ENCODE data around the gene SHB.

SHB gene

GRCh38 chr9:38068701-38069628 lies at the start of gene SHB:
TSS of gene SHB (minus strand) at chr9:38069227. CDS start at chr9:38068645, 582 bp downstream.
- DNase-seq (ENCODE audit: low read depth in 3 of 3) = peak; percentile 58 to 79 (median 69)

- no peak for DNase-seq (ENCODE audit: low read depth in 3 of 3)
These were observed 48.6 kb upstream of the SHB start for GRCh38 chr9:38117651-38118050.

- DNase-seq (ENCODE audit: low read depth in 3 of 3) = no peak
These were observed 45.9 kb upstream of the SHB start for GRCh38 chr9:38114905-38115304.

GRCh38 chr9:38112456-38112855 lies 43.4 kb upstream of the SHB start:
- DNase-seq (ENCODE audit: low read depth in 3 of 3) = no peak

GRCh38 chr9:38112049-38112448 lies 43.0 kb upstream of the SHB start:
- no peak for DNase-seq (ENCODE audit: low read depth in 3 of 3)

GRCh38 chr9:38110476-38110875 lies 41.4 kb upstream of the SHB start:
- no peak for DNase-seq (ENCODE audit: low read depth in 3 of 3)

- no peak for DNase-seq (ENCODE audit: low read depth in 3 of 3)
These were observed 40.6 kb upstream of the SHB start for GRCh38 chr9:38109601-38110000.

- no peak for DNase-seq (ENCODE audit: low read depth in 3 of 3)
These were observed 39.3 kb upstream of the SHB start for GRCh38 chr9:38108326-38108725.

- no peak for DNase-seq (ENCODE audit: low read depth in 3 of 3)
These were observed 38.8 kb upstream of the SHB start for GRCh38 chr9:38107811-38108304.

GRCh38 chr9:38107405-38107804 lies 38.4 kb upstream of the SHB start:
- no peak for DNase-seq (ENCODE audit: low read depth in 3 of 3)

GRCh38 chr9:38106488-38106887 lies 37.5 kb upstream of the SHB start:
- no peak for DNase-seq (ENCODE audit: low read depth in 3 of 3)

GRCh38 chr9:38103340-38103739 lies 34.3 kb upstream of the SHB start:
- no peak for DNase-seq (ENCODE audit: low read depth in 3 of 3)

- DNase-seq (ENCODE audit: low read depth in 3 of 3) = no peak
These were observed 32.4 kb upstream of the SHB start for GRCh38 chr9:38101423-38101822.

- no peak for DNase-seq (ENCODE audit: low read depth in 3 of 3)
These were observed 27.3 kb upstream of the SHB start for GRCh38 chr9:38096238-38096805.

GRCh38 chr9:38094165-38094564 lies 25.1 kb upstream of the SHB start:
- DNase-seq (ENCODE audit: low read depth in 3 of 3) = no peak

- DNase-seq (ENCODE audit: low read depth in 3 of 3) = no peak
These were observed 23.6 kb upstream of the SHB start for GRCh38 chr9:38092656-38093055.

- no peak for DNase-seq (ENCODE audit: low read depth in 3 of 3)
These were observed 23.1 kb upstream of the SHB start for GRCh38 chr9:38092200-38092524.

- no peak for DNase-seq (ENCODE audit: low read depth in 3 of 3)
These were observed 22.5 kb upstream of the SHB start for GRCh38 chr9:38091310-38092199.

- DNase-seq (ENCODE audit: low read depth in 3 of 3) = no peak
These were observed 21.1 kb upstream of the SHB start for GRCh38 chr9:38090170-38090569.

GRCh38 chr9:38089387-38090165 lies 20.5 kb upstream of the SHB start:
- no peak for DNase-seq (ENCODE audit: low read depth in 3 of 3)
